Inflammatory macrophage treated with lipopolysaccharide for 1 hour (primary cell): ENCODE results near the gene LIMCH1.

Source experiments
- DNase-seq, 2 donors: peaks; one replicate each; pipeline ENCODE4 v3.0.0-alpha.2; 2020 to 2022

LIMCH1 gene

DNA sequence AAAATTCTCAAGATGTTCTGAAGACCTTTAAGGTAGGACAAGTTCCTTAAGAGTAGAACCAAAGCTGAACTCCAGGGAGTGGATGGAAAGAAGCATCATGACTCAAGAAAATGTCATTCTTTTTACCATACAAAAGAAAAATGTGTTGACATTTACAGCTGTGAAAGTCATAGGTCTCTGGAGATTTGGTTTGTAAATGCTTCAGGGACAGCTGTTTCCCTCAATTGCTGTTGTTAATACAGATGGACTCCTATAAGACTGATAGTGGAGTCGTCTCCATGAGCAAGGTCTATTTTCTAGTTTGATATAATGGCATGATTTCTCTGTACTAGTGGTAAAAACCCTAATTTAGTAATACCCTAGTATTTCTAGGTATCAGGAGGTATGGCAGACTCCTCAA, 108.9 kb downstream of the LIMCH1 start:
- DNase-seq: no peak

DNA sequence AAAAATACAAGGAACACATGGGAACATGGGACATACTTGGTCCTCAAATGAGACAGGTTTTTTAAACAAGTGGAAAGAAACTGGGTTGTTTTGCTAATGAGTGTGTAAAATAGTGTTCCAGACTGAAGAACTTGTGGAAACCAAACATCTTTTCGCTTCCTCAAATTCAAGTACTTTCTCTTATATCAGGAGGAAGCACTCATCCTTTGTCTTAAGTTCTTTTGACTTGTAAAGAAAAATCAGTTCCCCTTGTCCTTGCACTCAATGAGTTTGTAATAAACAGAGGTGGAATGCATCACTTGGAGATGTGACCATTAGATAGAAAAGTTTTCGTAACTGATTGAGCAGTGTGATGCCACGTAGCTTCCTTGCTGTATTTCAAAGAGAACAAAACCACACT, 109.4 kb downstream of the LIMCH1 start:
- peak; percentile 37 to 38 for DNase-seq

DNA sequence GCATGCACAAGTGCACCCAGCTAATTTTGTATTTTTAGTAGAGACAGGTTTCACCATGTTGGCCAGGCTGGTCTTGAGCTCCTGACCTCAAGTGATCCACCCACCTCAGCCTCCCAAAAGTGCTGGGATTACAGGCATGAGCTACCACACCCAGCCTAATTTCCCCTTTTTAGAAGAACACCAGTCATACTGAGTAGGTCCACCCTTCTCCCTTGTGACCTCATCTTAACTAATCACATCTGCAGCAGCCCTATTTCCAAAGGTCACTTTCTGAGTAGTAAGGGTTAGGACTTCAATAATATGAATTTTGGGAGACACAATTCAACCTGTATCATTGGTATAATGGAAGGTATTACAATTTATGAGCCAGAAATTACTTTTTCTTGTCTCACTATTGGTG, 113.2 kb downstream of the LIMCH1 start:
- DNase-seq: peak; percentile 66 to 82

GRCh38 chr4:41652971-41653370, 115.0 kb downstream of the LIMCH1 start:
- peak in 1 of 2 donors; percentile 7 for DNase-seq

DNA sequence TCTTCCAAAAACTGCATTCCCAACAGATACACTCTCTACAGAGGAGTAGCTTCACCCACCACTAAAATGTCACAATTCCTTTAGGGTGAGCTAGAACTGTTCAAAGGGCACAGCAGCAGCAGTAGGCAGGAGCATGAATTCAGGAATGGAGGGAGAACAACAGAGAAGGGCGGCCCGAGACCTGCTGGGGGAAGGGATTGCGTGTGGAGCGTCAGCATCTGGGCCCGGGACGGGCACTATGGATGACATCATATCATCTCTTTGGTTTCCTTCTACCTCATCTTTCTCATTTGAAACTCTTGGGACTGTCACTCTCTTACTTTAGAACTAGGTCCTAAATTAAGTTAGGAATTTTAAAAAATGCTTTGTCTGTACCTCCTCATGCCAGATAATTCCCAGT, 115.6 kb downstream of the LIMCH1 start:
- DNase-seq: no peak

DNA sequence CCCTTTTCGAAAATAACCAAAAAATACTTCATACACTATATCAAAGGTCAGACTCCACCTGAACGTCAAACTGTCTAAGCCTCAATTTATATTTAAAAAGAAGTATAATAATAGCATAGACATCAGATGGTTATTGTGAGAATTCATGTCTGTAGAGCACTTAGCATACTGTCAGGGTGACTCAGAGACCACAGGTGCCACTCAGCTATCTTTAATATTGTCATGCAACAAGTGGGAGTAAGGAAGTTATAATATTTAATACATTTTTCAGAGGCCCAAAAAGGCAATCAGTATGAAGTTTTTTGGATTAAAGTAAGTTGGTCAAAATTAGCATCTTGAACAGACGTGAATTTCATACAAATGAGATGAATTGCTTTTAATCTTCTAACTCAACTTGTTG, 117.2 kb downstream of the LIMCH1 start:
- DNase-seq: peak in 1 of 2 donors; percentile 17

DNA sequence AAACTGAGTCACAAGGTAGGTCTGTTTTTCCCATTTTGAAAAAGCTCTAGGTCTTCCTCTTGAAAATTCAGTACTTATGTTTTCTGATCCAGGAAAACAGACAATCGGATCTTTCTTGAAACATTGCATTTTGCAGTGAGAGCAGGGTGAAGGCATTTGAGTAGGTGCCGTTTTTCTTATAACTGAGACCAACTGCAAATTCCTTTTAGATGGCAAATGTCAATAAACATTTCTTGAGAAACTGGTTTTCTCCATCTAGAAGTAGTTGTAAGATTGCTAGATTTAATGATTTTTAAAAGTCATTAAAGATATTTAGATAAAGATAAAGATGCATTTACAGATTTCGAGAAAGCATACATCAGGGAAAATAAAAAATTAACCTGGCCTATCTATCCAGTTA, 118.1 kb downstream of the LIMCH1 start:
- DNase-seq: no peak

- no peak for DNase-seq
Measured at GRCh38 chr4:41656572-41657520, 118.9 kb downstream of the LIMCH1 start.

- DNase-seq: no peak
Measured at GRCh38 chr4:41657561-41657960, 119.6 kb downstream of the LIMCH1 start.

- DNase-seq: no peak
Measured at GRCh38 chr4:41658163-41658562, 120.2 kb downstream of the LIMCH1 start.

DNA sequence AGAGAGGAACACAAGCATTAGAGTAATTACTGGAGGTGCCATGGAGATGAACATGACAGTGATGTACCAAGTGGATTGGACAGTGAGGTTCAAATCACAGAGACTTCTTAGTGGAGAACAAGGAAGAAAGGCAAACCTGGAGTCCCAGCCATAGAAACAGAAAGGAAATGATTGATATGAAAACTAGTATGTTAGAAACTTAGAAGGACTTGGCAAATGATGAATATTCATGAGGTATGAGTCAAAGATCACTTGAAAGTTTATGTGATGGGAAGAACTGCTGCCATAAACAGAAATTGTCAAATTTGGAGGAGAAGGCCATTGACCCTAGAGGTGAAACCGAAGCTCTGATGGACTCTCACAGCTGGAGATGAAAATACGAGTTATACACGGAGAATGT, 122.4 kb downstream of the LIMCH1 start:
- DNase-seq: no peak

DNA sequence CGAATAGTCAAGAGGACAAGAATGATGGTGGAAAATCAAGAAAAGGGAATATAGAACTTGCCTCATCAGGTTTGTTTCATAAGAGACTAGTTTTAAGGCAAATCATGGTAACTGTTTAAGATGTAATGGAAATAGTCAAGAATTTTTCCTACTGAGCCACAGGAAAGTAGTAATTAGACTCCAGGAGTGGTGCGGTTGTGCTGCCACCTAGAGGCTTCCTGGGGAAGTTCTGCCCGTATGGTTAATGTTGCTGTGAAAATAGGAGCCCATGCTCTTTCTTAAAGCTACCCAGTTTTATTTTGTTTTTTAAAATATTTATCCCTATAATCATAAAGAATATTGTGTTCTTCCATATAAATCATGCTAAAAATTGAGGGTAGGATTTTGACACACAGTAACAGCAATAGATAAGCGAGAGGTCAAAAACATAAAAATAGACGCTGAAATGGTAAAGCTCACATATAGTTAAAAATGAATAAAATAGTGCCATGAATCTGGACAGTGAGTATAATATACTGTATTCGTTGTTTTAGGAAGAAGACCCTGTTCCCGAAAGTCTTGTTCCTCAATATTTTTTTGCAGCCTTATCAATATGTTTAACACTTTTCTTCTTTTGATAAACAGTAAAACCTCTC, 123.6 kb downstream of the LIMCH1 start:
- DNase-seq: peak; percentile 16 to 82

- no peak for DNase-seq
Measured at GRCh38 chr4:41665636-41666207, 127.8 kb downstream of the LIMCH1 start.

DNA sequence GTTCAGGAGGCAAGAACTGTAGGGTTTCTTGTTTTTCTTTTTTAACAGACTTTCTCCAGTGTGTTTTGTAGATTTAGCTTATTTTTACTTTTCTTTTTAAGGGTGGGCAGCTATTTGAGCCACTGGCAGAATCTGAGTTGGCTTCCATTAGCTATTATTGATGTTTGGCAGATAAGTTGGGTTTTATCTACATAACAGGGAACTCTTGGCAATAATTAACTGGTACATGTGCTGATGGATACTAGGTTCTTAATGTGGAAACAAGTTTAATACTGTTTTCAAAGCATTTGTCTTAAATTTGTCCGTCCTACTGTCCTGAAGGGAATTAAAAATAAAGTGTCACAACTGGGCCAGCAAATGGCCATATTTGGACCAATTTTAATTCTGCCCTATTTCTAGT, 130.1 kb downstream of the LIMCH1 start:
- no peak for DNase-seq

- no peak for DNase-seq
Measured at GRCh38 chr4:41670530-41670929, 132.6 kb downstream of the LIMCH1 start.

- no peak for DNase-seq
Measured at GRCh38 chr4:41670982-41671381, 133.0 kb downstream of the LIMCH1 start.

- DNase-seq: no peak
Measured at GRCh38 chr4:41678086-41678816, 140.3 kb downstream of the LIMCH1 start.

DNA sequence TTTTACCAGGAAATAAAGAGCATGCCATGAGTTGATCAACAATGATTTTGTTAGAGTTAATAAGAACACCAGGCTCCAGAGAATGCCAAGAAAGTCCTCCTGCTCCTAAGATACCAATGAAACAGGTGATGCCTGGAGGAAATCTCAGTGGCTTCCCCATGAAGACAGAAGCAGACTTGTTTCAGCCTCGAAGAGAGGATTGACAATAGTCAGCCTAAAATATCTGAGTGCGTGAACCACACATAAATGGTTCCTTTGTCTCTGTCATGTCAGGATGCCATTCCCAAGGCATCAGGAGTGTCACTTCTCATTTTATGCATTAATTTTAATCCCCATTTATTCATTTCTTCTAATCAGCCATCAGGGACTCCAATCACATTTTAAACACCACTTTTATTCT, 141.0 kb downstream of the LIMCH1 start:
- DNase-seq: no peak

DNA sequence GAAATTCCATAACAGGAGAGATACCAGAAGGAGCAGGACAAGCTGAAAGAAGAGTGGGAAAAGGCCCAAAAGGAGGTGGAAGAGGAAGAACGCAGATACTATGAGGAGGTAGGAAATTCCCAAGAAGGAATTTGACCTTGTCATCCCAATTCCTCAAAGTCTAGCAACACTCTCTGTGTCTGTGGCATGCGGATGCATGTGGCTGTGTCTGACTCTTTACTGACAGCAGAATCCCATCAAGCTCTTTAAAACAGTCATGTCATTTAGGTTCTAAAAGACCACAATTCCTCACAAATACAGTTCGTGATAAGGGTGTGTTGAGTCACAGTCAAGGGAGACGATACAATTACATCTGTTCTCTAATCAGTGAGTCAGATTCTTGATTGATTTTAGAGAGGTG, 142.0 kb downstream of the LIMCH1 start:
- no peak for DNase-seq

DNA sequence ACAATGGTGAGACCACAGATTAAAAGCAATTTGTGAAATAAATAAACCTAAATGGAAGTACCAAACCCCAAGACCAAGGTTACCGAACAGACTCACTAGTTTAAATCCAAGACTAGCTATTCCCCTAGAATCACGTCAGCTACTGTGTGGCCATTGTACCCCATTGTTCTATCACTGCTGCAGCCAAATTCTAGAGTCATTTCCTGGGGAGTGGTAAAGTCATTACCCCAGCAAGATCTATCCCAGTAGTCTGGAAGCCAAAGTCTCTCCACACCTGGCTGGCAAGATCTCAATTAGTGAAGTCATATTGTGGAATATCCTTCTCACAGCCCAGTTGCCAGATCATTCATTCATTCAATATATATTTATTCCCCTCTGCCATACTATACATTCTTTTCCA, 143.1 kb downstream of the LIMCH1 start:
- no peak for DNase-seq

- DNase-seq: no peak
Measured at GRCh38 chr4:41683326-41683725, 145.4 kb downstream of the LIMCH1 start.

DNA sequence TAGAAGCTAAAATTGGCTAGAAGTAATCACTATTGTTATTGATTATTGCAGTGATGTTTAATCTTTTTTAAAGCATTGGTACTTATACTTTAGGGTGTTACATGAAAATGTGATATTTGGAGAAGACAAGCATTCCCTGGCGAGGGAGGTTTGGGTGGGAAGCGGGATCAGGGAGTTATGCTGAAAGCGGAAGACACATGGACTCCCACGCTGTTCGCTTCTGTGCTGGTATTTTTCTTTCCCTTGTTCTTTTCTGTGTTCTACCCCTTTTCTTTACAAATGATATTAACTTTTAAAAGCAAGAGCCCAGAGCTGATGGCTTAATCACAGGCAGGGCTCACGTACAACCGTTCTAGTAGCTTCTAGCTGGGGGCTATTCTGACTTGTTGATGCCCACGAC, 148.9 kb downstream of the LIMCH1 start:
- no peak for DNase-seq

GRCh38 chr4:41687971-41688370, 150.0 kb downstream of the LIMCH1 start:
- no peak for DNase-seq
